GM21381 (cell line): ENCODE measurements around the gene NIPAL3.
"Not testable (repeated sequence)": the region's sequence is repeated elsewhere in the genome, so short reads cannot be mapped to it uniquely, and the experiment has no call there.

ENCODE experiments used
- ATAC-seq: cut with Tn5 transposase; IDR thresholded peaks from one replicate; pipeline ENCODE4 v1.9.1; 2021; ENCODE audit warnings: mild to moderate bottlenecking, moderate library complexity; ENCODE audit not compliant: unreplicated experiment

Gene NIPAL3

DNA sequence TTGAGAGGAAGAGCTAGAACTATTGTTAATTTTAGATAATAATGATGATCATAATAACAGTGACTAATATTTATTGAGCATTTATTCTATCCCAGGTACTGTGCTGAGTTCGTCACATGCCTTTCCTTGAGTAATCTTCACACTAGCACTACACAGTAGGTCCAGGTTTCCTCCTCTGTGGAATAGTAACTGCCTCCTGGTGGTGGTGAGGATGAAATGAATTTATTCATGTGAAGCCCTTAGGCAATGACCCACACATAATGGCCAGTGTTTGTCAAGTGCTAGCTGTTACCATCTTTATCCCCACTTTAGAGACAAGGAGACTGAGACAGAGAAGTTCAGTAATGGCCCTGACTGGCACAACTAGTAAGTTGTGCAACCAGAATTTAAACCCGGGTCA, 5.9 kb downstream of the NIPAL3 start:
- no peak for ATAC-seq

- no peak for ATAC-seq
Observed at GRCh38 chr1:24424207-24424606, 8.6 kb downstream of the NIPAL3 start.

DNA sequence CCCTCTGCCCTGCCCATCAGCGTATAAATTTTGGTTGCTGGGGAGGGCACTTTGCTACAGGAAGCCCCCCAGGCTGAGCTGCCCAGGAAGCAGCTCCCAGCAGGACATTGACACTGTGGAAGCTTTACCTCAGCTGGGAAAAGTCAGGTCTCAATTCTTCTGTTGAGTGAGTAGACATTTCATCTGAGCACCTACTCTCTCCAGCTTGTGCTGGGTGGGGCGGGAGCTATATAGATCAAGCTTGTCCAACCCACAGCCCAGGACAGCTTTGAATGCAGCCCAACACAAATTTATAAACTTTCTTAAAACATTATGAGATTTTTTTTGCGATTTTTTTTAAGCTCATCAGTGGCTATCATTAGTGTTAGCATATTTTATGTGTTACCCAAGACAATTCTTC, 9.4 kb downstream of the NIPAL3 start:
- ATAC-seq, result no peak

GRCh38 chr1:24425441-24425840, 9.8 kb downstream of the NIPAL3 start:
- ATAC-seq, result no peak

DNA sequence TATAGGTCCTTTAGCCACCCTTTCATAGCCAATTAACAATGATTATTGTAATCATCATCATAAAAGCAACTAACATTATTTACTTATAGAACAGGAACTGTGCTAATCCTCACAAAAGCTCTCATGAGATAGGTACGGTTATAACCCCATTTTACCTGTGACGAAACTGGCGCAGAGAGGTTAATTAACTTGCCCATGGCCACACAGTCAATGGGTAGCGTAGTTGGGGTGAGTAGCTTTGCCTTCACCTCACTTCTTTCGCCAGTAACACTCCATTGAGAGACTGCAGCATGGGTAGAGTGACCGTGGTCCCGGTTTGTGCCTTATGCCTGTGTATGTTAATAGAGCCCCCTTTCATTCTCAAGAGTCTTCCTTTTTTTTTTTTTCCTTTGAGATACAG, 10.3 kb downstream of the NIPAL3 start:
- ATAC-seq, result no peak

DNA sequence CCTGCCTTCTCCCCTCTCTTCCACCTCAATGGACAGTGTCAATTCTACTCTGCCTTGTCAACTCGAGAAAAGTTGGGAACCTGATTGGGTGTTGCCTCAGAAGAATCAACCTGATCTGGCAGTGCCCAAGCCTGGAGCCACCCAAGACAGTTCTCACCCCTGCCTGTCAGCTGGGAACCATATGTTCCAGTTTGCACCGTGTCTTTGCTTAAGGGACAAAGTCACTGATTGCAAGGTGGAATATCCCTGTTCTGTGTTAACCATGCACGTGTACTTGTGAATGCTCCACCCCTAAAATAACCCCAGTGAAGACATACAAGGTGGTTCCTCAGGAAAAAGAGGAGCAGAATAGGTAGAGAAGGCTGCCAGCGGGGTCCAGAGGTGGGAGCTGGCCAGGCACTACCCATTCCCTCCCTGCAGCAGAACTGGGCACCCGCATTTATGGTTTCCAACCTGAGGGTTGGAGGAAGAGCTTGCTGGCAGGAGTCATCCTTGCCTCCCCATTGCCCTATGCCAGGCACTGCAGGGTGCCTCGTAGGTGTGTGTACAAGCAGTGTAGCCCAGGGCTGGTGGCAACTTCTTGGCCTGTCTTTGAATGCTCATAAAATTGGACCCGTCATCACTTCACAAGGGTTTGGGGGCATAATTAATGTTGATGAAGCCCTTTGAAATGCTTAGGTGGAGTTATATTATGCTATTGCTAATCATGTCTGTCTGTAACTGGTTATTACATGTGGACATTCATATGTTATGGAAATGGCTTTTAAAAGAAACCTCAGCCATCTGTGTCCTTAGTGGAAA, 11.3 kb downstream of the NIPAL3 start:
- no peak for ATAC-seq

- ATAC-seq, result no peak
Observed at GRCh38 chr1:24427545-24427862, 11.9 kb downstream of the NIPAL3 start.

DNA sequence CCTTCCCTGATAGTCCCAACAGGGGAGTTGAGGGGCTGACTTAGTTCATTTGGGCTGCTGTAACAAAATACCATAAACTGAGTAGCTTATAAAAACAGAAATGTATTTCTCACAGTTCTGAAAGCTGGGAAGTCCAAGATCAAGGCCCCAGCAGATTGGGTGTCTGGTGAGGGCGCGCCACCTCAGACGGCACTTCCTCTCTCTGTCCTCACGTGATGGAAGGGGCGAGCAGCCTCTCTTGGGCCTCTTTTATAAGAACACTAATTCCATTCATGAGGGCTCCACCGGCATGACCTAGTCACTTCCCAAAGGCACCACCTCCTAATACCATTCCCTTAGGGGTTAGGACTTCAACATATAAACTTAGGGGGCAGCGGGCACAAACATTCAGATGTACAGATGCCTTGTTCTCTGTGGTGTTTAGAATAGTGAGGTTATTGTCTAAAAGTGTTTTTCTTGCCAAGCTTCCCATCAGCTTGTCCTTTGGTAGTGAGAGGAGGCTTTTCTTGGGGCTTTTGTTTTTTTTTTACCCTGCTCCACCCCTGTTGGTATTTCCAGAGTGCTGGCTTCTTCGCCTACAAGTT, 20.3 kb downstream of the NIPAL3 start:
- ATAC-seq, result no peak

DNA sequence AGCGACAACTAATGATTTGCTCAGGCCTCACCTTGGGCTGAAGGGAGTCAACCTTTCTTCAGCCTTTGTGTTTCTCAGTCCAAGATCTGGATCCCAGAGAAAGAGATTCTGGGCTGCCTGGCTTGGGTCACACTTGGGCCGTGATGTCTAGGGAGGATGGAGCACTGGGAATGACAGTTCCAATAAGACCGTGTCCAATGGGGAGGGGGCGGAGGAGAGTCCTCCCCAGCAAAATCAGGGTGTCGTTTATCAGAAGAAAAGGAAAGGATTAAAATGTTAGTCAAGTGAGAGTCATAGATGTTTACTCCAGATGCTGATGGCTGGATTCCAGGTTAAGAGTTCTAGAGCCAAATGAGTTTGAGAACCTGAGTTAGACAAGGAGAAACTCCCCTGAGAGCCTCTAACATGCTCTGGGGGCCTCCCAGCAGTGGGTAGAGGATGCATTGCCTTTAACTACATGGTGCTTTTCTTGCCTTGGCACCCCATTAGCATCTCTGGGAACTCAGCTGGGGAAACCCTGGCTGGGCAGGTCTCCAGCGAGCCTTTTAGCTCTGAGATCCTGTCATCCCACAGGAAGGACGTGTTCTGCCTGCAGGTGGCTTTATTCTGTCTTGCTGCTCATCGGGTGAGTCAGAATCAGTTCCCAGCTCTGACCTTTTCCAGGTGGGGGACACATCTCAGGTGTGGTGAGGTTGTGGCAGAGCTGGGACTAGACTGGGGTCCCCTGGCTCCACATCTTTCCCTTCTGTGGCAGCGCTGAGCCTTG, 22.2 kb downstream of the NIPAL3 start:
- ATAC-seq, result no peak

DNA sequence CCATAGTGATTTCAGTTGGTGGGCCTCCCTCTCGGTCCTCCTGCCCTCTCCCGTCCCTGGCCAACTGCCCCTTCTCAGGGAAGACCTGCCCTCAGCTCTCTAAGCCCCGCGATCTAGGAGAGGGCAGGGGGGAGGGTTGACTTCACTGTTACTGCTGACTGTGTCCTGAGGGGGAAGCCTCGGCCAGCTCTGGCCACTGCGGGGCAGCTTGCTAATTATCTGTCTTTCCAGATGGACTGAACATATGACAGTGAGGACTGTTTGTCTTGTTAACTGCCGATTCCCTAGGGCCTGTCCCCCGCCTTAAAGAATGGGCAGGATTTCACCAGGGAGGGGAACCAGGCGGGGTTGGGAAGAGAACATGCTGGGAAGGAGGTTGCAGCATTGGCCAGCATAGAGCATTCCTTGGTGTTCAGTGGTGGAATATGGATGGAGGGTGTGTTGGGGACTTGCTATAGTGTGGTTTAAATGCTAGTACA, 22.9 kb downstream of the NIPAL3 start:
- no peak for ATAC-seq

DNA sequence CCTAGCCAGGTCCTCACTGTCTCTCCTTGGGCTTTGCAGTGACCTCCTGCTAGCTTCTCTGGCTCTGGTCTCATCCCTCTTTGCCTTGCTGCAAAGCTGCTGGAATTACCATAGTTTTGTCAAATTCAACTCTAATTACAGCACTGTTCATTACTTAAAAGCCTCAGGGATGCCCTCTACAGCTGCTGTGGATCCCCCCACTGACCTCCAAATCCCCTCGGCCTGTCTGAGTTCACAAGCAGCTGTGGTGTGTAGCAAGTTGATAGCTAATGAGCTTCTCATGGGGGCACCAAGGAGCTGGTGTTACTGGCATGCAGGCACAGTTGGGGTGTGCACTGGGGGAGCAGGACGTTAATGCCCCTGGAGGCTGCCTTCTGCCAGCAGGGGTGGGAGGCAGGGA, 24.8 kb downstream of the NIPAL3 start:
- ATAC-seq, result no peak

- ATAC-seq, result no peak
Observed at GRCh38 chr1:24441480-24441879, 25.9 kb downstream of the NIPAL3 start.

DNA sequence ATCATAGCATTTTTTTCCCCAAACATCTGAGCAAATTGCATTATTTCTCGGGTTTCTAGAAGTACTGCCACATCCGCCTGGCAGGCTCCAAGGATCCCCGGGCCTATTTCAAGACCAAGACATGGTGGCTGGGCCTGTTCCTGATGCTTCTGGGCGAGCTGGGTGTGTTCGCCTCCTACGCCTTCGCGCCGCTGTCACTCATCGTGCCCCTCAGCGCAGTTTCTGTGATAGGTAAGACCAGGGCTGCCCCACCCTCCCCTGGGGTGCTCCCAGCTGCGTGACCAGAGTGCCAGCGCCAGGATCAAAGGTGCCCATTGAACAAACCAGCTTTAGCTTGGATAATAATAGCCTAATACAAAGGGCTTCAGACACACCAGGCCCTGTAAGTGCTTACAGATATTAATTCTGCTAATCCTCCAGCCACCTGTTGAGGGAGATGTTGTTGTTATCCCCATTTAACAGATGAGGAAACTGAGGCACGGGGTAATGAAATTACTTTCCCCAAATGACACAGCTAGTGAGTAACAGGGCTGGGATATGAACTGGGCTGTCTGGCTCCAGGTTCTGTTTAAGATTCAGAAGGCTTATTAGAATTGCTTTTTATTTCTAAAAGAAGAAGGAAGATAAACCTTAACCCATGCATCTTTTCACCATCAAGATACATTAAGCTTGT, 26.5 kb downstream of the NIPAL3 start:
- no peak for ATAC-seq

DNA sequence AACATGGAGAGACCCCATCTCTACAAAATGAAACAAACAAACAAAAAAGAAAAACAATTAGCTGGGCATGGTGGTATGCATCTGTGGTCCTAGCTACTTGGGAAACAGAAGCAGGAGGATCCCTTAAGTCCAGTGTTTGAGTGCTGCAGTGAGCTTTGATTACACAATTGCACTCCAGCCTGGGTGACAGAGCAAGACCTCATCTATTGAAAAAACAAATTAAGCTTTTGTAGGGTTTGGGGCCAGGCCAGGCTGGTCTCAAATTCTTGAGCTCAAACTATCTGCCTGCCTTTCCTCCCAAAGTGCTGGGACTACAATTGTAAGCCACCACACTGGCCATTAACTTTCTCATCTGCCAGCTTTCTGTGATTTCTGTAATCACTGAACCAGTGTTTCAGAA, 27.2 kb downstream of the NIPAL3 start:
- ATAC-seq, result no peak

DNA sequence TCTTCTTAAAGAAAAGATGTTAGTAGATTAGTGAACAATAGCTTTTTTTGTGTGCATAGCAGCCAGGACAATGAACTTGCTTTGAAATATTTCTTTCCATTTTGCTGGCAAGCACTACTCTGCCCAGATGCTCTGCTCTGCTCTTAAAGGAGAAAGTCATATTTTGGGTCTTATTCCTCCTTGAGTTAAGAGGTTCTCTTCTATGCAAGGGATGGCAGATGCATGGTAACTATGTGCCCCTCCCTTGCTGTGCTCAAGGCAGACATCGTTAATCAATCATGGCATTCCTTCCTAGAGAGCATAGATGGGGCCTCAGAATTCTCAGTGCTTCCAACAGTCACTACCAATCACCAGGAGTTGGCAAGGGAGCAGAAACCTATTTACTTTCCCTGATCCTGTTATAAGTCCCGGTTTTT, 27.6 kb downstream of the NIPAL3 start:
- no peak for ATAC-seq

DNA sequence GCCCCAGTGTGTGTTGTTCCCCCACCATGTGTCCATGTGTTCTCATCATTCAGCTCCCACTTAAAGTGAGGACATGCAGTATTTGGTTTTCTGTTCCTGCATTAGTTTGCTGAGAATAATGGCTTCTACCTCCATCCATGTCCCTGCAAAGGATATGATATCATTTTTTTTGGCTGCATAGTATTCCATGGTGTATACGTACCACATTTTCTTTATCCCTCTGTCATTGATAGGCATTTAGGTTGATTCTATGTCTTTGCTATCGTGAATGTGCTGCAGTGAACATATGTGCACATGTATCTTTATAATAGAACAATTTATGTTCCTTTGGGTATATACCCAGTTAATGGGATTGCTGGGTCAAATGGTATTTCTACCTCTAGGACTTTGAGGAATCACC, 30.8 kb downstream of the NIPAL3 start:
- not testable (repeated sequence) for ATAC-seq

GRCh38 chr1:24450316-24450715, 34.7 kb downstream of the NIPAL3 start:
- no peak for ATAC-seq

GRCh38 chr1:24450857-24451397, 35.3 kb downstream of the NIPAL3 start:
- no peak for ATAC-seq

DNA sequence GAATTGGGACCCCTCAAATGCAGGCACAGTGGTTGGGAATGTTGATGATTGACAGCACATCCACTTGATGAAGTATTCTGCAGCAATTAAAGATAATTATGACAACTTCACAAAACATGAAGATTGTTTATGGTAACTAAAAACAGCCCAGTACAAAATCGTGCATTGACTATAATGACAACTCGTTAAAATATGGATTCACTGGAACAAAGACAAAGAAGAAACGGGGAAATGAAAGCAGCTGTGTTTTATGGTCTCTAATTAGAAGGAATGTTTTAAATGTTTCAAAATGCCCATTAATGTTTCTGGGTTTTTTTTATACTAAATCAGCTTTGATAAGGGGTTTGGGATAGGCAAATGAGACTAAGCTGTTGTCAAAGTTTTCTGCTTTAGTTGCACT, 36.1 kb downstream of the NIPAL3 start:
- no peak for ATAC-seq

- ATAC-seq, result no peak
Observed at GRCh38 chr1:24452922-24453485, 37.4 kb downstream of the NIPAL3 start.

DNA sequence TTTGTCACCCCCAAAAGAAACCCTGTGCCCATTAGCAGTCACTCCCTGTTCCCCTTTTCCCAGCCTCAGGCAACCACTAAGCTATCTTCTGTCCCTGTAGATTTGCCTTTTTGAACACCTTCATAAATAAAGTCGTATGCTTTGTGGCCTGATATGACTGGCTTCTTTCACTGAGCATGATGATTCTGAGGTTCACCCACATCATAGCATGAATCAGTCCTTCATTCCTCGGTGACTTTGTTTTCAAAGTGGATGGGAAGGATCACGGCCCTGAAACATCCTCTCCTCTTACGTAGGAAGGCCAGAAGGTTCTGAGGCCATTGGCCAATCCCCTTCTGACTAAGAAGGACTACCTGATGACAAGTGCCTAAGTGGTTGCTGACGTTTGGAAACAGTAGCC, 39.1 kb downstream of the NIPAL3 start:
- ATAC-seq, result no peak
